G401 (cell line): ENCODE results near the gene DTNB. TPM values are rescaled to one million over a fixed set of nuclear protein-coding genes. Genes with fewer than 3 reads are reported as not detected.
A peak's percentile ranks its signal among the peaks of the same experiment; 100 is the strongest.

Experiments
- DNase-seq: peaks from one replicate; pipeline ENCODE4 v3.0.0-alpha.2; 2015; ENCODE audit warnings: low spot score
- in situ Hi-C: cut with HindIII; loops from 2 replicates; pipeline ENCODE4 v1.10.0; 2016; ENCODE audit warnings: low sequenced_read_pairs, mixed read lengths
- total RNA-seq: library from RNA; depleted of rRNA; stranded (reverse); fragments of >200 nt; shearing (Covaris generic); gene quantifications from 2 replicates; pipeline ENCODE4 v1.2.3, GENCODE V29; 2014

The DTNB gene
- total RNA-seq, 1 experiment from 2014 or later, result 21.2 TPM

- DNase-seq, result no peak
- in situ Hi-C loops, result no loop called here
Measured at GRCh38 chr2:25343187-25343825, 330.1 kb downstream of the DTNB start.

- in situ Hi-C loops, result no loop called here
- DNase-seq, result peak; percentile 77
Measured at GRCh38 chr2:25342372-25343186, 330.8 kb downstream of the DTNB start.

DNA sequence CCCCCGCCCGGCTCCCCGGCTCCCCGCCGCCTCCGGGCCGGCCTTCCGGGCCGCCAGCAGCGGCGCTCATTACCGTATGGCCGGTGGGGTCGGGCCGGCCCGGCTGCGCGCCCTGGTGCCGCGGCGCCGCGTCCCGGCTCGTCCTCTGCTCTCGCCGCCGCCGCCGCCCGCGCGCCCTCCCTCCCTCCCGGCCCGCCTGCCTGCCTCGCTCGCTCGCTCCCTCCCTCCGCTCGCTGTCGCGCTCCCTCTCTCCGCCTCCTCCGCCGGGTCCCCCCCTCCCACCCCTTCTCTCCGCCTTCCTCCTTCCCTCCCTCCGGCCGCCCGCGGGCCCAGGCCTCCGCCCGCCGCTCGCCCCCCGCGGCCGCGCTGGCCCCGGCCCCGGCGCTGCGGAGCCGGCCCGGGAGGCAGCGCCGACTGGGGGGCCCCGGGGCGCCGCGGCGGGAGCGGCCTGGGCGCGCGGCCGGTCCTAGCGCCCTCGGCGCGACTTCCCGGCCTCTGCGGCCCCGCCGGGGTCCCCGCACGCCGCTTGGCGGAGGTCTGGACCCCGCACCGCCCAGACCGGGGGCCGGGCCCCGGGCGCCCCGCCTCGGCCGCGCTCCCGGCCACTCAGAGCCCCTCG lies 331.5 kb downstream of the DTNB start, which contains the start of gene DNMT3A:
TSS of gene DNMT3A (minus strand) at position 173 of the 619 bp plus-strand sequence. CDS start 27,941 bp downstream, outside the sequence.
- DNase-seq, result peak; percentile 80
- in situ Hi-C loops, result no loop called here

DNA sequence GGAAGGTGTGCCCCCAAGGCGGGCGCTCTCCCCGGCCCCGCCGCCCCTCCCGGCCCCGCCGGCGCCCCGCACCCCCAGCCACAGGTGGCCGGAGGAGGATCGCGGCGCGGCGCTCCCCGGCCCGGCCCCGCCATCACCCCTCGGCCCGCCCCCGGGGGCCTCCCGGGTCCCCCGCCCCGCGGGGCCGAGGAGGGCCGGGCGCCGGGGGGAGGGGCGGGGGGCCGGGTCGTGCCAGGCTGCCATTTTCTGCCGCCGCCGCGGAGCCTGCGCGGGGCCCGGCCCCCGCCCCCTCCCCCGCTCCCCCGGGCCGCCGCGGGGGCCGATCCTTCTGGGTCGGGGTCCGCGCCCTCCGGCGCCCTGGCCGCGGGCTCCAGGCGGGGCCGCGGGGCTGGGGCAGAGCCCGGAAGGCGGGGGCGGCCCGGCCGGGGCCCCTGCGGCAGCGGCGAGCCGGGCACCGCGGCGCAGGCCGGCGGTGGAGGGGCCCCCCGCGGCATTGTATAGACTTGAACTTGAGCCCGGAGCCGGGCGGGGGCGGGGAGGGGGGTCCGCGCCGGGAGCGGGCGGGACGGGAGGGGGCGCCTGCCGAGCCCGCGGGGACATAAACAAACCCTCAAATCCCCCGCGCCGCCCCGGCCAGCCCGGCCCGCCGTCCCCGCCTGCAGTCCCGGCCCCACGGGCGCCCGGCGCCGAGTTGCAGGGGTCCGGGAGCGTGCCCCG lies 332.2 kb downstream of the DTNB start:
- in situ Hi-C loops, result no loop called here

GRCh38 chr2:25340181-25340921 lies 333.0 kb downstream of the DTNB start:
- no peak for DNase-seq
- in situ Hi-C loops, result no loop called here

More for the DNA sequence above, 332.2 kb downstream of the DTNB start:
- no peak for DNase-seq

- no peak for DNase-seq
Measured at GRCh38 chr2:25339791-25340180, 333.6 kb downstream of the DTNB start.

GRCh38 chr2:25339211-25339674 lies 334.1 kb downstream of the DTNB start:
- DNase-seq, result peak; percentile 85
- in situ Hi-C loops, result no loop called here

More at GRCh38 chr2:25339791-25340180, 333.6 kb downstream of the DTNB start:
- in situ Hi-C loops, result no loop called here

DNA sequence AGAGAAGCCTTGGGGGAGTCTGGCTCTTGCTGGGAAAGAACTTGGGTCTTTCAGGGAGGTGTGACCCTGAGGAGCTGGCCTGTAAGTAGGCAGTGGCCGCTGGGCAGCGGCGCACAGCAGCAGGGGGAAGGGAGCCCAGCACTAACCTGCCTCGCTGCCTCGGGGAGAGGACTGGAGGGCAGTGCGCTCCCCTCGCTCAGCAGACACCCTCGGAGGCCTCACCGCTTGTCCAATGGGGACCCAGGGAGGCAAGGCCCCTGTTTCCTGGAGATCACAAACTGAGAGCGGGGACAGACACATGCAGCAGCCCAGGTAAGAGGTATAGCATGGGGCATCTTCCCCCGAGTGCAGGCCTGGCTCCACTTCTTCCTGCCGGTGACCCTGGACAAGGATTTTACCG lies 335.0 kb downstream of the DTNB start:
- DNase-seq, result no peak
- in situ Hi-C loops, result no loop called here

GRCh38 chr2:25337891-25338290 lies 335.5 kb downstream of the DTNB start:
- in situ Hi-C loops, result no loop called here
- no peak for DNase-seq

- in situ Hi-C loops, result no loop called here
- no peak for DNase-seq
Measured at GRCh38 chr2:25337276-25337675, 336.1 kb downstream of the DTNB start.

DNA sequence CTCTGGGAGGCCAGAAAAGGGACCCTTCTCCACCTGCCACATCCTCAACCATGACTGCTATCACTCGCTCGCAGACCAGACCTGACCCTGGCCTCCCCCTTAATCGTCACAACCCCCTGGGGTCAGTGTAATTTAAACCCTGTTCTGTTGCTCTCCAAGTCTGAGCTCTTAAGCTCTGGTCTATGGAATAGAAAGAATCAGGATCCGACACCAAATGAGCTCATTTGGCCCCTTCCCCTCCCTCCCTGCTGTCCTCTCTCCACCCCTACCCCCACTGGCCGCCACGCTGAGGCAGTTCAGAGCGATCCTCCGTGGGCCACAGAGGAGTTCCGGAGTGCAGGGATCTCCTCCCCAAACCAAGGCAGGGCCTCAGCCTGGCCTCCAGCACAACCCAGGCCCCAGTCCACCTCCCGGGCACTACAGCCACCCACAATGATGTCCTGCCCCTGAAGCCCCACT lies 337.0 kb downstream of the DTNB start:
- no peak for DNase-seq
- in situ Hi-C loops, result no loop called here

GRCh38 chr2:25335971-25336370 lies 337.4 kb downstream of the DTNB start:
- in situ Hi-C loops, result no loop called here
- DNase-seq, result no peak

GRCh38 chr2:25335204-25335603 lies 338.2 kb downstream of the DTNB start:
- DNase-seq, result no peak

DNA sequence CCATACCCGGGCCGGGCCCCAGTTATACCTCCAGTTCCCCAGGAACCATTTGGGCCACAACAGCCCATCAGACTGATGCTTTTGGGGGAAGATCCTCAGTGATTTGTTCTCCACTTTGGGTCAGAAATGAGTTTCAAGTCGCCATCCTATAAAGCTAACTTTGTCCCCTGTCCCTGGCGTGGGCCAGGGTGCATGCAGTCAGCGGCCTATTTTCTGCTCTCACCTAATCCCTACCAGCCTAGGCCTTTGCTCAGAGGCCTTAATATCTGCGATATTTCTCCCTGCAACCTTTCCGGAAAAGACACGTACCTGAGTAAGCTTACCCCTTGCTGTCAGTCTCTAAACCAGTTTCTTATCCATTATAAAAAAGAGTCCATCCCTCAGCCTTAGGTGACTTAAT lies 338.9 kb downstream of the DTNB start:
- in situ Hi-C loops, result no loop called here
- DNase-seq, result no peak

More at GRCh38 chr2:25335204-25335603, 338.2 kb downstream of the DTNB start:
- in situ Hi-C loops, result no loop called here

DNA sequence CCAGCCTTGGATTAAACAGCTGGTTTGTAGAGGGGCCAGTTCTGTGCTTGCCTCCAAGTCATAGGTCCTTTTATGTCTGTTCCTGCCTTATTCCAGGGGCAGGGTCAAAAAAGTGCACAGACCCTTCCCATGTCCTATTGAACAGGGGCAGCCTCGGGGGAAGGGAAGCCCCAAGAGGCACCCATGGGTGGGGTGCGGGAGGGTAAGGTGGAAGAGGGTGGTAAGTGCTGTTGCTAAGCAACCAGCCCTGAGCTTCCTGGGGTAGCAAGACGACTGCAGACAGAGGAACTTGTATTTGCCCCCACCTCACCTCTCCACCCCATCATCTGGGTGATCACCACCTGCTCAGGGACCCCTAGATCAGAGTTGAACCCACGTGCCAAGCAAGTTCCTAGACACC lies 339.4 kb downstream of the DTNB start:
- no peak for DNase-seq
- in situ Hi-C loops, result no loop called here

GRCh38 chr2:25332571-25332970 lies 340.8 kb downstream of the DTNB start:
- DNase-seq, result no peak
- in situ Hi-C loops, result no loop called here

DNA sequence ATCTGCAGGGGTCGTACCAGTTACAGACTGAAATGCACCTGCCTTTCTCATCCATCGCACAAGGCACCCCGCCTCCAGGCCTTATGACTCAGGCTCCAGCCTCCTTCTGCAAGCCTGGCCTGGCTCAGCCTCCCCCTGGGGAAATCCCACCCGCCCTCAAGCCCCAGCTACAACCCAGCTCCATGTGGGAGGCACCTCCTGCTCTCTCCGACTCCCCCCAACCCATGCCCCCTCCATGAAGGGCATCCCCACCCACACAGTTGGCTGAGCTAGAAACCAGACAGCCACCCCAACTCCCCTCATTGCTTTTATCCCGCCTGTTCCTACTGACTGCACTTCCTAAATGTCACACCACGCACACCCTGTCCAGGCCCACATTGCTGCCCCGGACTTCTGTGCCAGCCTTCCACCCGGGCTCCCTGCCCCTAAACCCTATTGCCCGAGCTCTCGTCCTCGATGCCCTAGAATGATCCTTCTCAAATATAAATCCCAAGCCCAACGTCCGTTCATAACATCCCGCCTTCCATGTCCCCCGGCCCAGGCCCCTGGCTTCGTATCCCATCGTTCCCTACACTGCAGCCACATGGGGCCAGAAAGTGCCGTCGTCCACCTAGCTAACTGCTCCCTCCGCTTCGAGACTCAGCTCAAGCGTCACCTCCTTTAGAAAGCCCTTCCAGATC lies 341.6 kb downstream of the DTNB start:
- in situ Hi-C loops, result no loop called here

DNA sequence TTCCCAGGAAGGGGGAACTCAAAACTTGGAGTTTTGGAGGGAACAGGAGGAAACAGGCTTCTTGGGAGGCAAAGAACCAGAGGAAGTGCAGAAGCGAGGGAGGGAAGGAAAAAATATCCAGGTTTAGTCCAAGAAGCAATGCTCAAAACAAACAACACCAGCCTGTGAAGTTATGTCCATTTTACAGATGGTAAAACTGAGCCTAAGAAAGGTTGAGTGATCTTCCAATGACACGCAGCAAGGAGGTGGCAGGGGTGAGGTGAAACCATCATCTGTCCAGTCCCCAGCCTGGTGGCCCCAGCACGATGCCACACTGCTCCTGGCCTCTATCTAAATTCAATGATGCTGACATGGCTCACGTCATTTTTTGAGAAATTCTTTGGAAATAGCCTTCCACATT lies 342.4 kb downstream of the DTNB start:
- in situ Hi-C loops, result no loop called here
- no peak for DNase-seq

More for the DNA sequence above, 341.6 kb downstream of the DTNB start:
- DNase-seq, result no peak
